Neural progenitor cell (in vitro differentiated cells): ENCODE measurements around the gene PRDM16.

Source experiments
- EZH2 ChIP-seq: fragments of 200-600 bp; sonication (generic); IDR thresholded peaks from 2 replicates; pipeline ENCODE4 v1.6.1; 2017; ENCODE audit warnings: antibody characterized with exemption, mild to moderate bottlenecking, moderate library complexity
- EZH2phosphoT487 ChIP-seq: fragments of 200-600 bp; sonication (generic); IDR thresholded peaks from 2 replicates; pipeline ENCODE4 v1.6.1; 2017; ENCODE audit warnings: antibody characterized with exemption
- TF ChIP-seq, protein P1 (sequence below): fragments of 200-600 bp; sonication (generic); IDR thresholded peaks from 2 replicates; pipeline ENCODE4 v1.5.1; 2017; ENCODE audit warnings: antibody characterized with exemption, mild to moderate bottlenecking

DNA sequence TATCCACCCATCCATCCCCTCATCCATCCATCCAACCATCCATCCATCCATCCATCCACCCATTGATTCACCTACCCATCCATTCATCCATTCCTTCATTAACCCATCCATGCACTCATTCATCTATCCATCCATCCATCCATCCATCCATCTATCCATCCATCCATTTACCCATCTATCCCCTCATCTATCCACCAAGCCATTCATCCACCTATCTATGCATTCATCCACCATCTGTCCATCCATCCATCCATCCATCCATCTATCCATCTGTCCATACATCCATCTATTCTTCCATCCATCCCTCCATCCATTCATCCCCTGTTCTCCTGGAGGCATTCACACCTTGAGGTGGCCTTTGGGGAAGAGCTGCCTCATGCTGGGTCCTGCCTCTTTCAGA lies 107.0 kb downstream of the PRDM16 start:
- no peak for TF ChIP-seq EZH2phosphoT487
- TF ChIP-seq, protein P1, sequence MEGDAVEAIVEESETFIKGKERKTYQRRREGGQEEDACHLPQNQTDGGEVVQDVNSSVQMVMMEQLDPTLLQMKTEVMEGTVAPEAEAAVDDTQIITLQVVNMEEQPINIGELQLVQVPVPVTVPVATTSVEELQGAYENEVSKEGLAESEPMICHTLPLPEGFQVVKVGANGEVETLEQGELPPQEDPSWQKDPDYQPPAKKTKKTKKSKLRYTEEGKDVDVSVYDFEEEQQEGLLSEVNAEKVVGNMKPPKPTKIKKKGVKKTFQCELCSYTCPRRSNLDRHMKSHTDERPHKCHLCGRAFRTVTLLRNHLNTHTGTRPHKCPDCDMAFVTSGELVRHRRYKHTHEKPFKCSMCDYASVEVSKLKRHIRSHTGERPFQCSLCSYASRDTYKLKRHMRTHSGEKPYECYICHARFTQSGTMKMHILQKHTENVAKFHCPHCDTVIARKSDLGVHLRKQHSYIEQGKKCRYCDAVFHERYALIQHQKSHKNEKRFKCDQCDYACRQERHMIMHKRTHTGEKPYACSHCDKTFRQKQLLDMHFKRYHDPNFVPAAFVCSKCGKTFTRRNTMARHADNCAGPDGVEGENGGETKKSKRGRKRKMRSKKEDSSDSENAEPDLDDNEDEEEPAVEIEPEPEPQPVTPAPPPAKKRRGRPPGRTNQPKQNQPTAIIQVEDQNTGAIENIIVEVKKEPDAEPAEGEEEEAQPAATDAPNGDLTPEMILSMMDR: no peak
- TF ChIP-seq EZH2: no peak
